GM12864 (cell line): Measurements from ENCODE around the gene OR4B1.

ENCODE experiments used
- DNase-seq: peaks from one replicate; pipeline ENCODE4 v3.0.0-alpha.2; 2011; ENCODE audit warnings: low read depth
- H3K4me3 ChIP-seq: 2 replicates; pipeline ENCODE4 v1.5.1; 2011; ENCODE audit warnings: mild to moderate bottlenecking, low read depth, low read length, control low read depth
- CTCF ChIP-seq: IDR thresholded peaks from 2 replicates; pipeline ENCODE4 v1.5.1; 2011; ENCODE audit warnings: low read depth, mild to moderate bottlenecking, moderate library complexity, low read length, control low read depth, inconsistent platforms; ENCODE audit errors: missing control alignments

OR4B1 gene

GRCh38 chr11:48216510-48216909 is at the start of gene OR4B1:
Gene OR4B1, plus strand, starts transcription at chr11:48216810. Its CDS starts 0 bp downstream, at chr11:48216810.
- no peak within 1 kb of the TSS for H3K4me3 ChIP-seq
- no peak for TF ChIP-seq CTCF
- DNase-seq, result no peak

- TF ChIP-seq CTCF, result no peak
- no peak overlapping the region for H3K4me3 ChIP-seq
- DNase-seq, result no peak
Observed at GRCh38 chr11:48167380-48167779, 49.2 kb upstream of the OR4B1 start.

GRCh38 chr11:48168815-48169214 is 47.8 kb upstream of the OR4B1 start:
- DNase-seq, result no peak
- TF ChIP-seq CTCF, result no peak
- H3K4me3 ChIP-seq, result no peak overlapping the region

- H3K4me3 ChIP-seq, result no peak overlapping the region
- DNase-seq, result no peak
- TF ChIP-seq CTCF, result no peak
Observed at GRCh38 chr11:48169259-48169658, 47.4 kb upstream of the OR4B1 start.

- no peak for DNase-seq
- no peak overlapping the region for H3K4me3 ChIP-seq
- no peak for TF ChIP-seq CTCF
Observed at GRCh38 chr11:48169717-48170116, 46.9 kb upstream of the OR4B1 start.

GRCh38 chr11:48170241-48171233 is 46.1 kb upstream of the OR4B1 start:
- TF ChIP-seq CTCF, result no peak
- no peak for DNase-seq
- H3K4me3 ChIP-seq, result no peak overlapping the region
